Measurements from ENCODE around the gene PSMA6.

GRCh38 chr14:35341751-35342488 is 49.7 kb downstream of the PSMA6 start:
- TF ChIP-seq, protein P1, sequence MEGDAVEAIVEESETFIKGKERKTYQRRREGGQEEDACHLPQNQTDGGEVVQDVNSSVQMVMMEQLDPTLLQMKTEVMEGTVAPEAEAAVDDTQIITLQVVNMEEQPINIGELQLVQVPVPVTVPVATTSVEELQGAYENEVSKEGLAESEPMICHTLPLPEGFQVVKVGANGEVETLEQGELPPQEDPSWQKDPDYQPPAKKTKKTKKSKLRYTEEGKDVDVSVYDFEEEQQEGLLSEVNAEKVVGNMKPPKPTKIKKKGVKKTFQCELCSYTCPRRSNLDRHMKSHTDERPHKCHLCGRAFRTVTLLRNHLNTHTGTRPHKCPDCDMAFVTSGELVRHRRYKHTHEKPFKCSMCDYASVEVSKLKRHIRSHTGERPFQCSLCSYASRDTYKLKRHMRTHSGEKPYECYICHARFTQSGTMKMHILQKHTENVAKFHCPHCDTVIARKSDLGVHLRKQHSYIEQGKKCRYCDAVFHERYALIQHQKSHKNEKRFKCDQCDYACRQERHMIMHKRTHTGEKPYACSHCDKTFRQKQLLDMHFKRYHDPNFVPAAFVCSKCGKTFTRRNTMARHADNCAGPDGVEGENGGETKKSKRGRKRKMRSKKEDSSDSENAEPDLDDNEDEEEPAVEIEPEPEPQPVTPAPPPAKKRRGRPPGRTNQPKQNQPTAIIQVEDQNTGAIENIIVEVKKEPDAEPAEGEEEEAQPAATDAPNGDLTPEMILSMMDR (IDR thresholded peaks at IDR 0.05; ENCODE audit: low read depth, low read length, missing input control) = no peak
- TF ChIP-seq, protein P2, sequence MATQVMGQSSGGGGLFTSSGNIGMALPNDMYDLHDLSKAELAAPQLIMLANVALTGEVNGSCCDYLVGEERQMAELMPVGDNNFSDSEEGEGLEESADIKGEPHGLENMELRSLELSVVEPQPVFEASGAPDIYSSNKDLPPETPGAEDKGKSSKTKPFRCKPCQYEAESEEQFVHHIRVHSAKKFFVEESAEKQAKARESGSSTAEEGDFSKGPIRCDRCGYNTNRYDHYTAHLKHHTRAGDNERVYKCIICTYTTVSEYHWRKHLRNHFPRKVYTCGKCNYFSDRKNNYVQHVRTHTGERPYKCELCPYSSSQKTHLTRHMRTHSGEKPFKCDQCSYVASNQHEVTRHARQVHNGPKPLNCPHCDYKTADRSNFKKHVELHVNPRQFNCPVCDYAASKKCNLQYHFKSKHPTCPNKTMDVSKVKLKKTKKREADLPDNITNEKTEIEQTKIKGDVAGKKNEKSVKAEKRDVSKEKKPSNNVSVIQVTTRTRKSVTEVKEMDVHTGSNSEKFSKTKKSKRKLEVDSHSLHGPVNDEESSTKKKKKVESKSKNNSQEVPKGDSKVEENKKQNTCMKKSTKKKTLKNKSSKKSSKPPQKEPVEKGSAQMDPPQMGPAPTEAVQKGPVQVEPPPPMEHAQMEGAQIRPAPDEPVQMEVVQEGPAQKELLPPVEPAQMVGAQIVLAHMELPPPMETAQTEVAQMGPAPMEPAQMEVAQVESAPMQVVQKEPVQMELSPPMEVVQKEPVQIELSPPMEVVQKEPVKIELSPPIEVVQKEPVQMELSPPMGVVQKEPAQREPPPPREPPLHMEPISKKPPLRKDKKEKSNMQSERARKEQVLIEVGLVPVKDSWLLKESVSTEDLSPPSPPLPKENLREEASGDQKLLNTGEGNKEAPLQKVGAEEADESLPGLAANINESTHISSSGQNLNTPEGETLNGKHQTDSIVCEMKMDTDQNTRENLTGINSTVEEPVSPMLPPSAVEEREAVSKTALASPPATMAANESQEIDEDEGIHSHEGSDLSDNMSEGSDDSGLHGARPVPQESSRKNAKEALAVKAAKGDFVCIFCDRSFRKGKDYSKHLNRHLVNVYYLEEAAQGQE (IDR thresholded peaks at IDR 0.05) = peak; percentile 86
- TF ChIP-seq RXRA (IDR thresholded peaks at IDR 0.05) = peak in 1 of 2 donors; percentile 94
- peak; percentile 74 for TF ChIP-seq YY1 (IDR thresholded peaks at IDR 0.05)
- TF ChIP-seq TAF1 (conservative IDR thresholded peaks at IDR 0.05) = peak; percentile 51
- peak in 1 of 2 donors; percentile 36 for TF ChIP-seq EGR1 (IDR thresholded peaks at IDR 0.05; ENCODE audit: low read depth in 2 of 2)
- TF ChIP-seq MAX (IDR thresholded peaks at IDR 0.05) = peak; percentile 74
- peak; percentile 91 for TF ChIP-seq SP1 (IDR thresholded peaks at IDR 0.05)
- TF ChIP-seq JUND (IDR thresholded peaks at IDR 0.05) = peak in 1 of 2 donors; percentile 38
- TF ChIP-seq, protein P3, sequence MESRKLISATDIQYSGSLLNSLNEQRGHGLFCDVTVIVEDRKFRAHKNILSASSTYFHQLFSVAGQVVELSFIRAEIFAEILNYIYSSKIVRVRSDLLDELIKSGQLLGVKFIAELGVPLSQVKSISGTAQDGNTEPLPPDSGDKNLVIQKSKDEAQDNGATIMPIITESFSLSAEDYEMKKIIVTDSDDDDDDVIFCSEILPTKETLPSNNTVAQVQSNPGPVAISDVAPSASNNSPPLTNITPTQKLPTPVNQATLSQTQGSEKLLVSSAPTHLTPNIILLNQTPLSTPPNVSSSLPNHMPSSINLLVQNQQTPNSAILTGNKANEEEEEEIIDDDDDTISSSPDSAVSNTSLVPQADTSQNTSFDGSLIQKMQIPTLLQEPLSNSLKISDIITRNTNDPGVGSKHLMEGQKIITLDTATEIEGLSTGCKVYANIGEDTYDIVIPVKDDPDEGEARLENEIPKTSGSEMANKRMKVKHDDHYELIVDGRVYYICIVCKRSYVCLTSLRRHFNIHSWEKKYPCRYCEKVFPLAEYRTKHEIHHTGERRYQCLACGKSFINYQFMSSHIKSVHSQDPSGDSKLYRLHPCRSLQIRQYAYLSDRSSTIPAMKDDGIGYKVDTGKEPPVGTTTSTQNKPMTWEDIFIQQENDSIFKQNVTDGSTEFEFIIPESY (IDR thresholded peaks at IDR 0.05) = peak; percentile 53
- TF ChIP-seq, protein P4, sequence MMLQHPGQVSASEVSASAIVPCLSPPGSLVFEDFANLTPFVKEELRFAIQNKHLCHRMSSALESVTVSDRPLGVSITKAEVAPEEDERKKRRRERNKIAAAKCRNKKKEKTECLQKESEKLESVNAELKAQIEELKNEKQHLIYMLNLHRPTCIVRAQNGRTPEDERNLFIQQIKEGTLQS (IDR thresholded peaks at IDR 0.05) = peak; percentile 16
- peak in 1 of 2 donors; percentile 43 for TF ChIP-seq GABPA (IDR thresholded peaks at IDR 0.05 in 1 of 2, conservative IDR thresholded peaks at IDR 0.05 in 1 of 2)
- TF ChIP-seq RAD21 (IDR thresholded peaks at IDR 0.05) = peak; percentile 34 to 72
